ENCODE results near the gene SLAMF1.

Gene SLAMF1

DNA sequence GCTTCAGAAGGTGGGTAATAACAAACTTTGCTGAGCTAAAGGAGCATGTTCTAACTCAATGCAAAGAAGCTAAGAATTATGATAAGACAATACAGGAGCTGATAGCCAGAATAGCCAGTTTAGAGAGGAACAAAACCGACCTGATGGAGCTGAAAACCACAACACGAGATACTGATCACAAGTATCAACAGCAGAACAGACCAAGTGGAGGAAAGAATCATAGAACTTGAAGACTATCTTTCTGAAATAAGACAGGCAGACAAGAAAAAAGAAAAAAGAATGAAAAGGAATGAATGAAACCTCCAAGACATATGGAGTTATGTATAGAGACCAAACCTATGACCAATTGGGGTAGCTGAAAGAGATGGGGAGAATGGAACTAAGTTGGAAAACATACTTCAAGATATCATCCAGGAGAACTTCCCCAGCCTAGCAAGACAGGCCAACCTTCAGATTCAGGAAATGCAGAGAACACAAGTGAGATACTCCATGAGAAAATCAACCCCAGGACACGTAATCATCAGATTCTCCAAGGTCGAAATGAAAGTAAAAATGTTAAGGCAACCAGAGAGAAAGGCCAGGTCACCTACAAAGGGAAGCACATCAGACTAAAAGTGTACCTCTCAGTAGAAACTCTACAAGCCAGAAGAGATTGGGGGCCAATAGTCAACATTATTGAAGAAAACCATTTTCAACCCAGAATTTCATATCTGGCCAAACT lies 88.0 kb downstream of the SLAMF1 start:
- no peak for DNase-seq
